ENCODE measurements around the gene RAB11FIP5.

GRCh38 chr2:73079636-73080035 lies 33.1 kb downstream of the RAB11FIP5 start:
- TF ChIP-seq CTCF (conservative IDR thresholded peaks at IDR 0.05; ENCODE audit: low read depth, low read length) (no peak), EZH2 (IDR thresholded peaks at IDR 0.05; ENCODE audit: borderline replicate concordance, low read depth, low read length, poor library complexity, severe bottlenecking) (no peak)
